Rectal smooth muscle tissue (tissue), 1 donor: ENCODE measurements around the gene PDE6H.
A peak's percentile ranks its signal among the peaks of the same experiment; 100 is the strongest.

Experiments
- H3K27ac ChIP-seq: one replicate; pipeline ENCODE4 v1.7.0; 2013; ENCODE audit warnings: low read depth, low read length, inconsistent platforms
- H3K27me3 ChIP-seq: one replicate; pipeline ENCODE4 v1.7.0; 2013; ENCODE audit warnings: low read length; ENCODE audit not compliant: control insufficient read depth, insufficient read depth
- H3K36me3 ChIP-seq: one replicate; pipeline ENCODE4 v1.7.0; 2013; ENCODE audit warnings: low read length; ENCODE audit not compliant: control insufficient read depth, insufficient read depth
- H3K4me1 ChIP-seq: one replicate; pipeline ENCODE4 v1.7.0; 2013; ENCODE audit warnings: low read length; ENCODE audit not compliant: control insufficient read depth, insufficient read depth
- H3K4me3 ChIP-seq: one replicate; pipeline ENCODE4 v1.7.0; 2013; ENCODE audit warnings: low read length
- H3K9ac ChIP-seq: one replicate; pipeline ENCODE4 v1.7.0; 2013; ENCODE audit warnings: low read length

Gene PDE6H

DNA sequence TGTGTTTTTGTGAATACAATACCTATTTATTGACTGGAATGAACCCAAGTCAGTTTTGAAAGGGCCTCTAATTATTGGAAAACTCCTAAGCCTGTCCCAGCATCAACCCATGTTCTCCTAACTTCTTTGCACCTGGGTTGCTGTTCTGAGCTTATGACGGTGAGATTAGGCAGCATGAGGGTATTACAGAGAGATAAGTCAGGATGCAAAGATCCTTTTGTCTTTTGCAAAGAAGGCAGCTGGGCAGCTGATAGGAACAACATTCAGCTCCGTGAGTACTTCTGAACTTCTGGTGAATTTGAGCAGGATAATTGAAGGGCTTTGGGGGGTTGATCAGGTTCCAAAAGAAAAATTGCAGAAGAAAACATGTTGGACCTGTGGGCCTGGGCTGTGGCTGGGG, at the start of gene PDE6H:
PDE6H (plus strand) TSS at position 227 of the 400 bp plus-strand sequence. CDS start 4,971 bp downstream, outside the sequence.
- no peaks in the 10 kb centered on the region for H3K27me3 ChIP-seq
- H3K27ac ChIP-seq = no peak within 1 kb of the TSS
- H3K4me1 ChIP-seq = no peaks in the 10 kb centered on the region
- no peak within 1 kb of the TSS for H3K4me3 ChIP-seq
- no peaks in the 10 kb centered on the region for H3K36me3 ChIP-seq
- no peak within 1 kb of the TSS for H3K9ac ChIP-seq

DNA sequence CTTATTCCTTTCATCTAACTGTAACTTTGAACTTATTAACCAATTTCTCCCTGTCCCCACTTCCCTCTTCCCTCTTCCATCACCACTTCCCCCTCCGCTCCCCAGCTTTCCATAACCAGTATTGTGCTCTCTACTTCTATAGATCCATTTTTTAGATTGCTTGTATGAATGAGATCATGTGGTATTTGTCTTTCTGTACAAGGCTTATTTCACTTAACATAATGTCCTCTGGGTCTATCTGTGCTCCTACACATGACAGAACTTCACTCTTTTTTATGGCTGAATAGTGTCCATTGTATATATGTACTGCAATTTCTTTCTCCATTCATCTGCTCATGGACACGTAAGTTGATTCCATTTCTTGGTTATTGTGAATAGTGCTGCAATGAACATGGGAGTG, 48.9 kb upstream of the PDE6H start:
- no peak overlapping the region for H3K27ac ChIP-seq
- H3K4me3 ChIP-seq = no peak overlapping the region
- H3K27me3 ChIP-seq = no peaks in the 10 kb centered on the region
- H3K4me1 ChIP-seq = no peaks in the 10 kb centered on the region
- no peaks in the 10 kb centered on the region for H3K36me3 ChIP-seq
- H3K9ac ChIP-seq = no peak overlapping the region

GRCh38 chr12:14924541-14924940, 48.3 kb upstream of the PDE6H start:
- H3K4me3 ChIP-seq = no peak overlapping the region
- no peaks in the 10 kb centered on the region for H3K27me3 ChIP-seq
- H3K9ac ChIP-seq = no peak overlapping the region
- no peaks in the 10 kb centered on the region for H3K36me3 ChIP-seq
- no peaks in the 10 kb centered on the region for H3K4me1 ChIP-seq
- H3K27ac ChIP-seq = no peak overlapping the region

DNA sequence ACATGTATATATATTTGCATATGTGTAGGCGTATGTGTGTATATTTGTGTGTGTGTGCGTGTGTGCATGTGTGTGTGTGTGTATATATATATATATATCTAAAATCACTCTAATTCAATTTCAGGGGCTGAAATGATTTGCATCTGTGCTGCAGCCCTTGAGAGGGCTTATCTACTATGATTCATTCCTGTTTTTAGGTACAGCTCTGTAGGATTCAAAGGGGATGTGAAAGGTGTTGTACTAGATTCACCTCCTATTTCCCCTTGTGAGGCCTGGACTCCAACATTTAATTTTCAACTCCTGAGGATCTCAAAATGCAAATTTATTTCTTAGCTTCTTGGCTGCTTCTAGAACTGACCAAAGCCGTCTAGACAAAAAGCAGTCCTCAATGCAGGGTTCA, 45.6 kb upstream of the PDE6H start:
- no peak overlapping the region for H3K9ac ChIP-seq
- H3K27me3 ChIP-seq = no peaks in the 10 kb centered on the region
- no peaks in the 10 kb centered on the region for H3K4me1 ChIP-seq

DNA sequence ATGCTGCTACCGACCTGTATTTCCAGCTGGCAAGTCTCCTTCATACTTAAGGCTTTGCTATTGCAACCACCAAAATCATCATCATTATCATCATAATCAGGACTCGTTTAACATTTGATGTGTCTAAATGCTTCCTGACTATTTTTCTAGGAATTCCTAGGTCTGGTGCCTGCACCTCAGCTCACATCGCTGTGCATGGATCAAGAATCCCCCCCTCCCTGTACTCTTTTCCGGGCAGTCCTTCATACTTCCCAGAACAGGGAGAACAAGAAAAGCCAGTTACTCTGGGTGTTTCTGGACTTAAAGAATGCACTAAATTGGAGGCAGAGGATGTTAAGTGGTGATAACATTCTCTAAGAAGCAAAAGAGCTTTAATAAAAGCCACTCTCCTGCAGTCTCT, 43.9 kb upstream of the PDE6H start:
- no peaks in the 10 kb centered on the region for H3K4me1 ChIP-seq
- H3K9ac ChIP-seq = no peak overlapping the region
- no peaks in the 10 kb centered on the region for H3K27me3 ChIP-seq
- no peak overlapping the region for H3K4me3 ChIP-seq
- H3K27ac ChIP-seq = no peak overlapping the region
- no peaks in the 10 kb centered on the region for H3K36me3 ChIP-seq

More for the DNA sequence above, 45.6 kb upstream of the PDE6H start:
- no peak overlapping the region for H3K27ac ChIP-seq
- H3K36me3 ChIP-seq = no peaks in the 10 kb centered on the region
- no peak overlapping the region for H3K4me3 ChIP-seq

GRCh38 chr12:14930299-14930698, 42.5 kb upstream of the PDE6H start:
- no peaks in the 10 kb centered on the region for H3K4me1 ChIP-seq
- H3K27ac ChIP-seq = no peak overlapping the region
- no peaks in the 10 kb centered on the region for H3K27me3 ChIP-seq
- H3K4me3 ChIP-seq = no peak overlapping the region
- H3K9ac ChIP-seq = no peak overlapping the region
- no peaks in the 10 kb centered on the region for H3K36me3 ChIP-seq

GRCh38 chr12:14931359-14931758, 41.5 kb upstream of the PDE6H start:
- no peak overlapping the region for H3K27ac ChIP-seq
- H3K9ac ChIP-seq = no peak overlapping the region
- no peaks in the 10 kb centered on the region for H3K36me3 ChIP-seq
- no peaks in the 10 kb centered on the region for H3K4me1 ChIP-seq
- no peak overlapping the region for H3K4me3 ChIP-seq
- H3K27me3 ChIP-seq = no peaks in the 10 kb centered on the region

GRCh38 chr12:14931791-14932560, 40.9 kb upstream of the PDE6H start:
- H3K4me1 ChIP-seq = peaks cover under 1% of the 10 kb centered on the region
- H3K27ac ChIP-seq = peak overlapping the region; percentile 17

DNA sequence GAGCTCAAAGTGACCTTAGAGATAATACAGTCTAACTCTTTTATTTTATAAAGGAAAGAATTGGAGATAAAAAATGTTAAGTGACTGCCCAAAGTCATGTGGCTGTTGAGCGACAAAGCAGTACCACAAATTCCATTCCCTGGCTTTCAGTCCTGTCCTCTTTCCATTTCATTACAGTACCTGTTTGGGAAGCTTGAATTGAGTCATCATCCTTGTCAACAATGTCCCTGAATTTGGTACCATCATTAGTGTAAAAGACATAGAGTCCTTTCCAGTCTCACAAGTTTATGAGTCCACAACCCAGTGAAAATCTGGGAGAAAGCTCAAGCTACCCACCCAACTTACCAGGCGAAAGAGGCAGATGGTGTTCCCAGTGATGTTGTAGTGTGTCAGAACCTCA, 38.3 kb upstream of the PDE6H start:
- no peak overlapping the region for H3K27ac ChIP-seq
- H3K4me3 ChIP-seq = no peak overlapping the region
- no peak overlapping the region for H3K9ac ChIP-seq
- no peaks in the 10 kb centered on the region for H3K27me3 ChIP-seq
- no peaks in the 10 kb centered on the region for H3K36me3 ChIP-seq
- peaks cover 4% of the 10 kb centered on the region for H3K4me1 ChIP-seq

More at GRCh38 chr12:14931791-14932560, 40.9 kb upstream of the PDE6H start:
- no peak overlapping the region for H3K9ac ChIP-seq
- H3K27me3 ChIP-seq = no peaks in the 10 kb centered on the region
- H3K36me3 ChIP-seq = no peaks in the 10 kb centered on the region
- no peak overlapping the region for H3K4me3 ChIP-seq

DNA sequence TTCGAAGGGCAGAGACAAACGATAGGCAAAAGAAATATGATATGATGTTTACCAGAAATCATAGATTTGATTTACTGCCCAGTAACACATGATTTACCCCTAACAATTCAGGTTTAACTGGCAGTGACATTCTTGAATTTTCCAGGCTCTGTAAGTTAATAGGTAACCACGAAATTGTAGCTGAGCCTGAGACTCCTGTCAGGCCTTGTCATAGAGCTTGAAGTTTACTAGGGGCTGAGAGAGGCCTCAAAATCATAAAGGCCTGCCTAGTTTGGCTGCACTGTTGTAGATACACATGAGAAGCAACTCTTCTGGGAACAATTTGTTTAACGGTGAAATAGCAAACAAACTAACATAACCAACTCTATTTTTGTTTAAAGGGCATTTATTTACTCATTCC, 37.8 kb upstream of the PDE6H start:
- no peak overlapping the region for H3K27ac ChIP-seq
- no peaks in the 10 kb centered on the region for H3K36me3 ChIP-seq
- no peaks in the 10 kb centered on the region for H3K27me3 ChIP-seq

DNA sequence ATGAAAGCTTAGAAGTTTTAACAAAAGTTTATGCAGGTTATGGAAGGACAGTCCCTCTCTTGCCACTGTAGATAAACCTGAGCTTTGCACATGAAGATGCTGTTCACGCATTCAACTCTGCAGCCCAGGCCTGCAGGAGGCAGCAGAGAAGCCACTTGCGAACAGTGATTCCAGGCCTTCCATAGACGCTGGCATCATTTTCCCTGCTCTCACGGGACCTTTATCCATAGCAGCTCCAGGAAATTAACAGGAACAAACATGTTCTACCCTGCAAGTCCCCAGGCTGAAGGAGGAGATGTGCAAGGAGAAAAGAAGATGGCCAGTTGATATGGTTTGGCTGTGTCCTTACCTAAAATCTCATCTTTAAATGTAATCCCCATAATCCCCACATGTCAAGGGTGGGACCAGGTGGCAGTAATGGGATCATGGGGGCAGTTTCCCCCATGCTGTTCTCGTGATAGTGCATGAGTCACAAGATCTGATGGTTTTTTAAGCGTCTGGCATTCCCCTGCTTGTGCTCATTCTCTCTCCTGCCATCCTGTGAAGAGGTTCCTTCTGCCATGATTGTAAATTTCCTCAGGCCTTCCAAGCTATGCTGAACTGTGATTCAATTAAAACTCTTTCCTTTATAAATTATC, 36.5 kb upstream of the PDE6H start:
- no peak overlapping the region for H3K27ac ChIP-seq
- no peak overlapping the region for H3K4me3 ChIP-seq
- no peak overlapping the region for H3K9ac ChIP-seq
- H3K36me3 ChIP-seq = no peaks in the 10 kb centered on the region
- H3K27me3 ChIP-seq = no peaks in the 10 kb centered on the region
- peaks cover 4% of the 10 kb centered on the region for H3K4me1 ChIP-seq

More for the DNA sequence above, 37.8 kb upstream of the PDE6H start:
- Histone ChIP-seq H3K4me1 (peaks cover 4% of the 10 kb centered on the region), H3K9ac (no peak overlapping the region), H3K4me3 (no peak overlapping the region)

DNA sequence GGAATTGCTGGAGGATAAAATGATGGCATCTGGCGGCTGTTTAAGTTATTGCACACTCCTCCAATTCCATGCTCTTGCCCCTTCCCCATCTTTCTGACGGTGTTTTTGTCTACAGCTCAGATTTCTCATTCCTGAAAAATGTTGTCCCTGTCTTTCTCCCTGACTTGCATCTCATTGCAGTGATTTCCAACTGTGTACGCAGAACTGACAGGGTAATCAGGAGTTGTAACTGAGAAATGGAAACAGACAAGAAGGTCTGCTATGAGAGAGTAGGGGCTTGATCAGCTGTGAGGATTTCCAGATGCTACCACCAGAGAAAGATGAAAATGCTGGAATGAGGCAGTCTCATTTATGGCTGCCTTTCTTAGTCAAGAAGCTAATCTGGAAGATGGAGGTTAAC, 35.8 kb upstream of the PDE6H start:
- Histone ChIP-seq H3K27me3 (no peaks in the 10 kb centered on the region), H3K4me3 (no peak overlapping the region), H3K9ac (no peak overlapping the region), H3K27ac (no peak overlapping the region), H3K36me3 (no peaks in the 10 kb centered on the region), H3K4me1 (peaks cover 4% of the 10 kb centered on the region)

DNA sequence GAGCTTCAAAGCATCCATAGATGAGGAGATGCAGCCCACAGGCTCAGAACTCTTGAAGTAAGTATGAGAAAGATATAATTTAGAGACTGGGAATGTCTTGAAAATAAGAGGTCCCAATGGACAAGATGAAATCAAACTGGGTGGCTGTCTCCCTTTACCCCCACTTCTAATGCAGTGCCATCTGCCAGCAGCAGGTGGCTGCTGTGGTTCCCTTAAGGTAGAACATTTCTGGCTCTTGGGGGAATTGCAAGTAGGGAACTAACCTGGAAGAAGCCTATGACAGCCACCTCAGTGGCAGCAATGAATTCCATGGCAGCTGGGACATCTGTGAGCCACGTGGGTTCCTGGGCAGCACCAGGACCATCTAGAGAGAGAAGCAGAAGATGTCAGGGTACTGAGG, 35.2 kb upstream of the PDE6H start:
- Histone ChIP-seq H3K36me3 (peaks cover 2% of the 10 kb centered on the region), H3K27me3 (no peaks in the 10 kb centered on the region), H3K4me3 (no peak overlapping the region), H3K27ac (no peak overlapping the region), H3K9ac (no peak overlapping the region), H3K4me1 (peaks cover 4% of the 10 kb centered on the region)
